ENCODE measurements around the gene PLA2G12A.

PLA2G12A gene

DNA sequence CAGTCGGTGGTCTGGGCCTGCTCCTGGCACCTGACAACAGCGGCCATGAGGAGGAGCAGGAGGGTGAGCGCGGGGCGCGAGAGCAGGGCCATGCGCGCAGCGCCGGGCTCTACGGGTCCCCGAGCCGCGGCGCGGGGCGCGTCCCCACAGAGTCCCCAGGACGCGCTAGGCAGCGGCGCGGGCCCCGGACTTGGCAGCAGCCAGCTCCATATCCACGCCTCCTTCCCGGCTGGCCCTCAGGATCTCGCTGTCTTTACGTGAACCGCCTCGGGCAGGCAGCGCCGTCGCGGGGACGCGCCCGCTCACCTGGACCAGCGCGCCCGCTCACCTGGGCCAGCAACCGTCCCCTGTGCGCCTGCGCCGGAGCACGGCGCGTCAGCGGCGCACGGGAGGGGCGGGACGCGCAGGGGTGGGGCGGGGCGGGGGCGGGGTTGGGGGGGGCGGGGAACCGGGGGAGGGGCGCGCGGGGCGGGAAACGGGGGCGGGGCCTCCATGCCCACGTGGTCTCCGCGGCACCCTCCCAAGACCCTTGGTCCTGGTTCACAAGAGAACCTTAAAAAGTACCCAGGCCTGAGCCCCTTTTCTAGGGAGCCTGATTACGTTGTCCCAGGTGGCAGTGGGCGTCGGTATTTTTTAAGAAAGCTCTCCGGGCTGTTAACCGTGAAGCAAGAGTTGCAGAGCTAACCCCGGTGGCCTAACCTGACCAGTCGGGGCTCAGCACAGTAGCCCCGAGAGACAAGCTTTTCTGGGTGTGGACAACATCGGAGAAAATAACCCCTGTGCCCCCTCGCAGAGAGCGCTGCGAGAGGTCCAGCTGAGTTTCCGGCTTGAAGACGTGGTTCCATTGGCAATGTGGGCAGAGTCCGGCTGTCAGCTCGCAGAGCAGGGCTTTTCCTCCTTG is at the start of gene PLA2G12A:
Gene PLA2G12A, minus strand, starts transcription at position 353 of the 901 bp plus-strand sequence. Its CDS starts 261 bp downstream, at position 92.
- no peaks in the 10 kb centered on the region for H3K36me3 ChIP-seq (ENCODE audit: insufficient read depth, low read length)
- no peaks in the 10 kb centered on the region for H3K27me3 ChIP-seq (ENCODE audit: insufficient read depth, low read length)
- peaks cover 4% of the 10 kb centered on the region for H3K79me2 ChIP-seq (ENCODE audit: control insufficient read depth, insufficient read depth, low read length, unreplicated experiment)
- peak within 1 kb of the TSS; percentile 22; the same call in 1 of the 2 replicates for H3K27ac ChIP-seq (ENCODE audit: low read depth, low read length)
- H3K4me3 ChIP-seq (ENCODE audit: low read depth, low read length) = peak within 1 kb of the TSS; percentile 82
- H3K4me1 ChIP-seq (ENCODE audit: control insufficient read depth, insufficient read depth, low read length, unreplicated experiment) = peaks cover 9% of the 10 kb centered on the region
- peak within 1 kb of the TSS; percentile 98 for H2AFZ ChIP-seq (ENCODE audit: low read length, unreplicated experiment)

DNA sequence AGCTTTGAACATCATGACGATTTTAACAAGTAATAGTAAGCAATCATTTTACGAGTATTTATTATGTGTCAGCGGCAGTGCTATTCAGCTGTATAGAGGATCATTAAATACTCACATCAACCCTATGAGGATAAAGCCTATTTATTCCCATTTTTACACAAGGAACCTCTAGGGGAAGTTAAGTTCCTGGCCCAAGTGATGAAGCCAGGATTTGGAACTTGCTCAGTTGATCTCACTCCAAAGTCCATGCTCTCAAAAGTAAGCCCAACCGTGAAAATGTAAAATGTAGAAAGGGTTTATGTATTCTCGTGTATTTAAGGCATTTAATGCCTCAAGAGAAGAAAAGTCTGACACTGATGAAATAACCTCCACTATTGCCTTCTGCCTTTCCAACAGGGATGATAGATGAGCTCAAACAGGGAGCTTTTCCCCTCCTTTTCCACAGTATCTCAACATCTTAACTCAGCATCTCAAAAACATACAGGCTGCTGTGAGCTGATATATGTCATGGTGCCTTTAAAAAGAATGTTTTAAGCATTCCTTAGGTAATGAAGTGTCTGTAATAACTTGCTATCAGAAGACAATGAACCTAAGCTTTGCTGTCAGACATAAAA is 35.0 kb upstream of the PLA2G12A start:
- no peaks in the 10 kb centered on the region for H3K79me2 ChIP-seq (ENCODE audit: control insufficient read depth, insufficient read depth, low read length, unreplicated experiment)
- no peaks in the 10 kb centered on the region for H3K36me3 ChIP-seq (ENCODE audit: insufficient read depth, low read length)
- H3K4me1 ChIP-seq (ENCODE audit: control insufficient read depth, insufficient read depth, low read length, unreplicated experiment) = no peaks in the 10 kb centered on the region
- no peaks in the 10 kb centered on the region for H3K27me3 ChIP-seq (ENCODE audit: insufficient read depth, low read length)
- no peak overlapping the region for H2AFZ ChIP-seq (ENCODE audit: low read length, unreplicated experiment)
- H3K27ac ChIP-seq (ENCODE audit: low read depth, low read length) = no peak overlapping the region
- no peak overlapping the region for H3K4me3 ChIP-seq (ENCODE audit: low read depth, low read length)

- Histone ChIP-seq H3K4me1 (ENCODE audit: control insufficient read depth, insufficient read depth, low read length, unreplicated experiment) (no peaks in the 10 kb centered on the region), H3K27ac (ENCODE audit: low read depth, low read length) (no peak overlapping the region), H2AFZ (ENCODE audit: low read length, unreplicated experiment) (no peak overlapping the region), H3K4me3 (ENCODE audit: low read depth, low read length) (no peak overlapping the region), H3K36me3 (ENCODE audit: insufficient read depth, low read length) (no peaks in the 10 kb centered on the region), H3K79me2 (ENCODE audit: control insufficient read depth, insufficient read depth, low read length, unreplicated experiment) (no peaks in the 10 kb centered on the region), H3K27me3 (ENCODE audit: insufficient read depth, low read length) (no peaks in the 10 kb centered on the region)
Observed at GRCh38 chr4:109764376-109764775, 34.5 kb upstream of the PLA2G12A start.

DNA sequence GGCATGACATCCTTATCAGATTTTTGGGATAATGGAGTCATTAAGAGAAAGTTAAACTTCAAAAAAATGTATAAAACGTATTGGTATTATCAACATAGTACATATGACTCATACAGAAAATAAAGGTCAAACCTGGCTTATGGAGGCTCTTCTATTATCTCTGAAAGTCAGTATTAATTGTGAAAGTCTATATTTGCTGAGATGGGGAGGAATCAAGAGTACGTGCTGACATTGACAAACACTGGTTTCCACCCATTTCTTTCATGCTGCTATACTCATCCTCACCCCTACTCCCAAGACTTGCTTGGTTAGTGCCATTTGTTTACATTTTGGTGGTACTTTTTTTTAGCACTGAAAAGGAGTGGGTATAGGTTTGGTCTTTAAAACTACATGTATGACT is 30.8 kb upstream of the PLA2G12A start:
- H3K4me3 ChIP-seq (ENCODE audit: low read depth, low read length) = no peak overlapping the region
- H3K4me1 ChIP-seq (ENCODE audit: control insufficient read depth, insufficient read depth, low read length, unreplicated experiment) = no peaks in the 10 kb centered on the region
- H3K27me3 ChIP-seq (ENCODE audit: insufficient read depth, low read length) = no peaks in the 10 kb centered on the region
- no peaks in the 10 kb centered on the region for H3K36me3 ChIP-seq (ENCODE audit: insufficient read depth, low read length)
- H3K79me2 ChIP-seq (ENCODE audit: control insufficient read depth, insufficient read depth, low read length, unreplicated experiment) = no peaks in the 10 kb centered on the region
- H3K27ac ChIP-seq (ENCODE audit: low read depth, low read length) = no peak overlapping the region
- H2AFZ ChIP-seq (ENCODE audit: low read length, unreplicated experiment) = no peak overlapping the region

DNA sequence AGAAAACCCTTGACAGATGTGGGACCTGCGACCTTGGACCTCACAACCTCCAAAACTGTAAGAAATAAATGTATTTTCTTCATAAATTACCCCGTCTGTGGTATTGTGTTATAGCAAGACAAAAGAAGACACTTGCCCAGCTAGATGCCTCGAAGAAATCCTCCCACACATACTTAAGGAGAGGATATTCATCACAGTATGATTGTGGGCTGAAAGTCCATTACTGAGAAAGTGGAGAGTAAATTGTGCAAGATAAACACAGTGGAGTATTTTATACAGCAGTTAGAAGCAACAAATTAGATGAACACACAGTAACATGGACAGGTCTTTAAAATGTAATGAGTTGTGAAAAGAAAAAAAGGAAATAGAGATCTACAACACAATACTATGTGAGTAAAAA is 25.8 kb upstream of the PLA2G12A start:
- H2AFZ ChIP-seq (ENCODE audit: low read length, unreplicated experiment) = no peak overlapping the region
- H3K27me3 ChIP-seq (ENCODE audit: insufficient read depth, low read length) = no peaks in the 10 kb centered on the region
- H3K27ac ChIP-seq (ENCODE audit: low read depth, low read length) = no peak overlapping the region
- no peaks in the 10 kb centered on the region for H3K79me2 ChIP-seq (ENCODE audit: control insufficient read depth, insufficient read depth, low read length, unreplicated experiment)
- no peak overlapping the region for H3K4me3 ChIP-seq (ENCODE audit: low read depth, low read length)
- H3K4me1 ChIP-seq (ENCODE audit: control insufficient read depth, insufficient read depth, low read length, unreplicated experiment) = no peaks in the 10 kb centered on the region
- no peaks in the 10 kb centered on the region for H3K36me3 ChIP-seq (ENCODE audit: insufficient read depth, low read length)

DNA sequence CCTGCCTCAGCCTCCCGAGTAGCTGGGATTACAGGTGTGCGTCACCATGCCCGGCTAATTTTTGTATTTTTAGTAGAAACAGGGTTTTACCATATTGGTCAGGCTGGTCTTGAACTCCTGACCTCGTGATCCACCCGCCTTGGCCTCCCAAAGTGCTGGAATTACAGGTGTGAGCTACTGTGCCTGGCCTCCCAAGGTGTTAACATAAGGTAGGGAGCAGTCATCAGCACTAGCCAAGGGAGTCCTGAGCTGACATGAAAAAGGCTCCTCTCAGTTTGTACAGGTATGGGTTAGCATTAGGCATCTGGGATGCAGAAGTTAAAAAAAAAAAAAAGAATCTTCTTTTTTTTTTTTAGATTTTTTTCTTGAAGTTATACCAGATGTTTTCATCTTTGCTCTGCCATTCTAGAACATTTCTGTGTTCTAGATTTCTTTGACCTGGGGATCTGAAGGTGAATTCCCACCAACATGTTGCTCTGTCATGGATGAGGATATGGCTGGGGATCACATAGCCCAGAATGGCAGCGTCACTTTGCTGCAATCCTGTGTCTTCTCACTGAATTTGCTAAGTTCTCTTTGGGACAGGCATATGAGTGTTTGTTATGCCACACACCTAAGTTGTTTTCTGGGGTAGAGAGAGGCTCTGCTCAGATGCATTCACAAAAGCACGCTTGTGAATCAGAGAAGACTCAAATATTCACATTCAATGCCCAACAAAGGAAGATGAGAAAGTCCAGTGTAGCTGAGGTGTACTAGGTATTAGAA is 24.4 kb upstream of the PLA2G12A start:
- Histone ChIP-seq H3K27ac (ENCODE audit: low read depth, low read length) (no peak overlapping the region), H3K27me3 (ENCODE audit: insufficient read depth, low read length) (no peaks in the 10 kb centered on the region), H3K79me2 (ENCODE audit: control insufficient read depth, insufficient read depth, low read length, unreplicated experiment) (no peaks in the 10 kb centered on the region), H2AFZ (ENCODE audit: low read length, unreplicated experiment) (no peak overlapping the region), H3K4me3 (ENCODE audit: low read depth, low read length) (no peak overlapping the region), H3K36me3 (ENCODE audit: insufficient read depth, low read length) (no peaks in the 10 kb centered on the region), H3K4me1 (ENCODE audit: control insufficient read depth, insufficient read depth, low read length, unreplicated experiment) (no peaks in the 10 kb centered on the region)

DNA sequence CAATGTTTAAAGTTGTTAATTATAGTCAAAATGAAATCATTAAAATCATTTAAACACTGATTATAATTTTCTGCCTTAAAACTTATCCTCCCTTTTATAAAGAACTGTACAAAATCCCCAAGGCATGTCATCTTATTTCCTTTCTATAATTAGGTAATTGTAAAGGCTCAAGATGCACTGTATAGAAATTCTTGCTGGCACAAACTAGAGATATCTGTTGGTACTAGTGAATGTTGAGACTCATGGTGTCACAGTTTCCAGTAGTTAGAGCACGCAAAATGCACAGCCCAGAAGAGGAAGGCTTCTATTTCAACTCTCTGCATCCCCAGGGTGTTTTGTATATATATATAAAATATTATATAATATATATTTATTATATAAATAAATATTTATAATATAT is 22.7 kb upstream of the PLA2G12A start:
- Histone ChIP-seq H3K4me1 (ENCODE audit: control insufficient read depth, insufficient read depth, low read length, unreplicated experiment) (no peaks in the 10 kb centered on the region), H3K27me3 (ENCODE audit: insufficient read depth, low read length) (no peaks in the 10 kb centered on the region), H3K36me3 (ENCODE audit: insufficient read depth, low read length) (no peaks in the 10 kb centered on the region), H2AFZ (ENCODE audit: low read length, unreplicated experiment) (no peak overlapping the region), H3K27ac (ENCODE audit: low read depth, low read length) (no peak overlapping the region), H3K4me3 (ENCODE audit: low read depth, low read length) (no peak overlapping the region), H3K79me2 (ENCODE audit: control insufficient read depth, insufficient read depth, low read length, unreplicated experiment) (no peaks in the 10 kb centered on the region)

- no peaks in the 10 kb centered on the region for H3K4me1 ChIP-seq (ENCODE audit: control insufficient read depth, insufficient read depth, low read length, unreplicated experiment)
- no peaks in the 10 kb centered on the region for H3K36me3 ChIP-seq (ENCODE audit: insufficient read depth, low read length)
- H2AFZ ChIP-seq (ENCODE audit: low read length, unreplicated experiment) = no peak overlapping the region
- no peak overlapping the region for H3K27ac ChIP-seq (ENCODE audit: low read depth, low read length)
- H3K4me3 ChIP-seq (ENCODE audit: low read depth, low read length) = no peak overlapping the region
- H3K79me2 ChIP-seq (ENCODE audit: control insufficient read depth, insufficient read depth, low read length, unreplicated experiment) = no peaks in the 10 kb centered on the region
- no peaks in the 10 kb centered on the region for H3K27me3 ChIP-seq (ENCODE audit: insufficient read depth, low read length)
Observed at GRCh38 chr4:109751852-109752251, 22.0 kb upstream of the PLA2G12A start.

DNA sequence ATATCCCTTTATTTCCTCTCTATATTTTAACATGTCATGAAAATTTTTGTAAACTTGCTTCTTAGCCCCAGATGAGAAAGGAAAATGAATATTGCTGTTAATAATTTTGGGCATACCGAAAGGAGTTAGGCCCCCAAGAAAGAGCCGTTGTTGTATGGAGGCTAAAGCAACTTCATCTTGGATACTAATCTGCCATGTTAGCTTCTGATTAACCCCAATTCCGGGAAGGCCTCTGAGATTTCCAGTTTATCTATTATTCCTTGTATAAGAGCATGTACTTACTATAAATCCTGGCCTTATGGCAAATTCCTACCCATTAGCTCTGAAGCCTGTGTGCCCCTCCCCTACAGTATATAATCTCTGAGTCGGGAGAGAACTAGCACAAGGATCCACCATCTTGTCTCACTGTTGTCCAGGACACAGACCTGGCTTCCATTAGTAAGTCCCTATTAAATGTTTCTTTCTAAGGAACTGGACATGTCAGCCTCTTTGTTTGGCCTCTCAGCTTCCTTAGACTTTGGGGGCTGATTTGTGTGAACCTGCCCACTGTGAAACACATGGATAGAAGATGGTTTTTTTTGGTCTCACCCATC is 20.9 kb upstream of the PLA2G12A start:
- Histone ChIP-seq H2AFZ (ENCODE audit: low read length, unreplicated experiment) (no peak overlapping the region), H3K27ac (ENCODE audit: low read depth, low read length) (no peak overlapping the region), H3K36me3 (ENCODE audit: insufficient read depth, low read length) (no peaks in the 10 kb centered on the region), H3K4me1 (ENCODE audit: control insufficient read depth, insufficient read depth, low read length, unreplicated experiment) (no peaks in the 10 kb centered on the region), H3K79me2 (ENCODE audit: control insufficient read depth, insufficient read depth, low read length, unreplicated experiment) (no peaks in the 10 kb centered on the region), H3K4me3 (ENCODE audit: low read depth, low read length) (no peak overlapping the region), H3K27me3 (ENCODE audit: insufficient read depth, low read length) (peaks cover 4% of the 10 kb centered on the region; the same call in 1 of the 2 replicates)

- Histone ChIP-seq H3K4me3 (ENCODE audit: low read depth, low read length) (no peak overlapping the region), H3K4me1 (ENCODE audit: control insufficient read depth, insufficient read depth, low read length, unreplicated experiment) (no peaks in the 10 kb centered on the region), H3K27ac (ENCODE audit: low read depth, low read length) (no peak overlapping the region), H3K27me3 (ENCODE audit: insufficient read depth, low read length) (peaks cover 6% of the 10 kb centered on the region; the same call in 1 of the 2 replicates), H3K36me3 (ENCODE audit: insufficient read depth, low read length) (no peaks in the 10 kb centered on the region), H2AFZ (ENCODE audit: low read length, unreplicated experiment) (no peak overlapping the region), H3K79me2 (ENCODE audit: control insufficient read depth, insufficient read depth, low read length, unreplicated experiment) (no peaks in the 10 kb centered on the region)
Observed at GRCh38 chr4:109749388-109750082, 19.7 kb upstream of the PLA2G12A start.

Measured in ACC112 (cell line).